GM12878 (cell line): Measurements from ENCODE around the gene XRCC2. TPM values are rescaled to one million over a fixed set of nuclear protein-coding genes. Genes with fewer than 3 reads are reported as not detected.

ENCODE experiments used
- ATAC-seq: fragments of 200-7000 bp; cut with Tn5 transposase; 3 replicates; pipeline ENCODE4 v1.9.1; 2020; ENCODE audit warnings: mild to moderate bottlenecking, moderate library complexity
- BruUV-seq: library from RNA; stranded (reverse); fragments of 400-500 nt; replicated peaks from 2 replicates; lab custom pipeline; 2021; lab: Mats Ljungman, UMichigan
- CTCF ChIA-PET: fragments of 300-600 bp; sonication (Branson Sonifier 250); formaldehyde crosslinking; extraction: SDS; loops from one replicate; lab custom pipeline; 2021; ENCODE audit warnings: inconsistent platforms; lab: Yijun Ruan, JAX
- POLR2A ChIA-PET: fragments of 350-600 bp; formaldehyde crosslinking; extraction: SDS; loops from one replicate; lab custom pipeline; 2021; ENCODE audit warnings: inconsistent platforms; lab: Charles Lee
- RAD21 ChIA-PET: fragments of 300-600 bp; sonication (Branson Sonifier 250); formaldehyde crosslinking; loops from one replicate; lab custom pipeline; 2023; ENCODE audit warnings: antibody characterized with exemption; ENCODE audit not compliant: unreplicated experiment; lab: Charles Lee
- SMC1A ChIA-PET: fragments of 300-600 bp; sonication (Branson Sonifier 250); formaldehyde crosslinking; loops from one replicate; lab custom pipeline; 2023; ENCODE audit not compliant: unreplicated experiment, uncharacterized antibody; lab: Charles Lee
- DNase-seq: peaks from one replicate; pipeline ENCODE4 v3.0.0-alpha.2; 2011; ENCODE audit warnings: low read depth, low spot score
- FAIRE-seq: peaks from 3 replicates; lab custom pipeline; 2011; peaks lifted over from hg19 to GRCh38; lab: Jason Lieb, UNC
- H2AFZ ChIP-seq: 2 replicates; pipeline ENCODE4 v1.6.0; 2011; ENCODE audit warnings: low read depth, low read length, control low read depth; ENCODE audit not compliant: control insufficient read depth
- H3K27ac ChIP-seq: 2 replicates; pipeline ENCODE4 v1.5.1; 2011; ENCODE audit warnings: control low read depth; ENCODE audit not compliant: control insufficient read depth, insufficient read depth
- H3K27me3 ChIP-seq, 2 experiments: replicated peaks in 1 of 2; 2 replicates each; pipeline versions ENCODE4 v1.6.0 to v1.6.1; 2011; ENCODE audit warnings: low read length in 1 of 2; ENCODE audit not compliant: control insufficient read depth in 2 of 2, insufficient read depth in 2 of 2
- H3K36me3 ChIP-seq, 2 experiments: 2 replicates each; pipeline ENCODE4 v1.5.1; 2011; ENCODE audit warnings: low read length in 1 of 2; ENCODE audit not compliant: control insufficient read depth in 2 of 2, insufficient read depth in 2 of 2
- H3K4me1 ChIP-seq: 2 replicates; pipeline ENCODE4 v1.6.1; 2011; ENCODE audit warnings: mild to moderate bottlenecking, low read length, moderate library complexity, mixed read lengths; ENCODE audit not compliant: control insufficient read depth, insufficient read depth
- H3K4me2 ChIP-seq: 2 replicates; pipeline ENCODE4 v1.6.0; 2011; ENCODE audit warnings: control low read depth; ENCODE audit not compliant: control insufficient read depth, insufficient read depth
- H3K4me3 ChIP-seq: fragments of 200-600 bp; sonication (generic); 2 replicates; pipeline ENCODE4 v1.5.1; 2016
- H3K79me2 ChIP-seq: 2 replicates; pipeline ENCODE4 v1.6.0; 2011; ENCODE audit warnings: low read length; ENCODE audit not compliant: control insufficient read depth, insufficient read depth
- H3K9ac ChIP-seq: 2 replicates; pipeline ENCODE4 v1.8.0; 2011; ENCODE audit warnings: low read length, control low read depth, mixed read lengths; ENCODE audit not compliant: control insufficient read depth, insufficient read depth
- H3K9me3 ChIP-seq: replicated peaks from 3 replicates; pipeline ENCODE4 v1.5.1; 2011; ENCODE audit warnings: mild to moderate bottlenecking, low read length; ENCODE audit not compliant: control insufficient read depth, insufficient read depth
- H4K20me1 ChIP-seq: 2 replicates; pipeline ENCODE4 v1.6.0; 2011; ENCODE audit not compliant: control insufficient read depth, insufficient read depth
- CEBPB ChIP-seq, 2 experiments: fragments of 150-350 bp in 1 of 2; IDR thresholded peaks; 2 replicates each; pipeline ENCODE4 v1.6.1; 2012 to 2014; ENCODE audit warnings: low read depth in 2 of 2, low read length in 2 of 2, borderline replicate concordance in 1 of 2, inconsistent platforms in 1 of 2
- CREB1 ChIP-seq: IDR thresholded peaks from 2 replicates; pipeline ENCODE4 v1.6.1; 2012; ENCODE audit warnings: low read depth, mild to moderate bottlenecking, inconsistent platforms
- EED ChIP-seq: sonication (generic); IDR thresholded peaks from 2 replicates; pipeline ENCODE4 v1.6.1; 2016; ENCODE audit warnings: antibody characterized with exemption, low read depth
- ETV6 ChIP-seq, 2 experiments: fragments of 450-650 bp in 1 of 2; IDR thresholded peaks in 1 of 2; conservative IDR thresholded peaks in 1 of 2; 2 replicates each; pipeline ENCODE4 v1.6.1; 2014; ENCODE audit warnings: antibody characterized with exemption in 1 of 2, borderline replicate concordance in 1 of 2, low read depth in 1 of 2, mild to moderate bottlenecking in 1 of 2, moderate library complexity in 1 of 2
- EZH2 ChIP-seq: IDR thresholded peaks from 2 replicates; pipeline ENCODE4 v1.6.1; 2012; ENCODE audit warnings: low read depth, mild to moderate bottlenecking, control low read depth, inconsistent platforms, low read length, borderline replicate concordance; ENCODE audit not compliant: control insufficient read depth
- HDAC2 ChIP-seq: fragments of 200-600 bp; sonication (generic); IDR thresholded peaks from 2 replicates; pipeline ENCODE4 v1.6.1; 2017
- IRF4 ChIP-seq: IDR thresholded peaks from 2 replicates; pipeline ENCODE4 v1.6.1; 2011; ENCODE audit warnings: low read depth, low read length
- NBN ChIP-seq: fragments of 450-650 bp; IDR thresholded peaks from 2 replicates; pipeline ENCODE4 v1.6.1; 2016
- NR2C1 ChIP-seq: fragments of 450-650 bp; IDR thresholded peaks from 2 replicates; pipeline ENCODE4 v1.6.1; 2017; ENCODE audit warnings: antibody characterized with exemption, mild to moderate bottlenecking, moderate library complexity
- SP1 ChIP-seq: IDR thresholded peaks from one replicate; pipeline ENCODE4 v1.6.1; 2011; ENCODE audit warnings: low read depth, low read length
- YBX1 ChIP-seq: fragments of 450-650 bp; IDR thresholded peaks from 2 replicates; pipeline ENCODE4 v1.6.1; 2016; ENCODE audit warnings: antibody characterized with exemption
- WGBS: methylation state at CpG from one replicate; pipeline ENCODE4 v1.1.6; 2016; ENCODE audit warnings: low lambda C conversion rate; ENCODE audit not compliant: insufficient replicate concordance, insufficient coverage; ENCODE audit errors: missing lambda C conversion rate; 5-methylcytosine and 5-hydroxymethylcytosine counted together
- in situ Hi-C: fragments of 300-500 bp; cut with MboI; formaldehyde crosslinking; loops from 9 replicates; pipeline ENCODE4 v1.14.3; 2018; ENCODE audit warnings: mixed read lengths
- intact Hi-C: fragments of 100-400 bp; cut with micrococcal nuclease; formaldehyde crosslinking; loops from one replicate; pipeline ENCODE4 v1.14.2; 2022; ENCODE audit not compliant: unreplicated experiment
- polyA plus RNA-seq, 11 experiments: library from polyadenylated mRNA; depleted of rRNA in 4 of 11; unstranded in 6 of 11; stranded (reverse) in 5 of 11; fragments of >200 nt; fragmentation: Nextera tagmentation in 4 of 11; fragmentation: Illumina TruSeq in 1 of 11; extraction: Ambion mirVana in 4 of 11; extraction: Trizol in 1 of 11; gene quantifications; 1 replicate in 1 of 11; 2 replicates in 10 of 11; pipeline versions ENCODE4 v1.2.1 to v1.2.3, GENCODE V29; 2011 to 2016; ENCODE audit warnings: inconsistent platforms in 2 of 11, missing spikeins in 2 of 11, low read depth in 1 of 11
- total RNA-seq, 4 experiments: library from RNA; depleted of rRNA in 3 of 4; stranded (reverse); fragments of >200 nt in 3 of 4; fragmentation: Illumina TruSeq in 1 of 4; extraction: Trizol in 1 of 4; gene quantifications; 2 replicates each; pipeline versions ENCODE4 v1.2.1 to v1.2.3, GENCODE V29; 2013 to 2021
- TF ChIP-seq, protein P1 (sequence below), 3 experiments: IDR thresholded peaks in 2 of 3; conservative IDR thresholded peaks in 1 of 3; 2 replicates each; pipeline ENCODE4 v1.5.1; 2011; ENCODE audit warnings: low read depth in 3 of 3, low read length in 3 of 3, mild to moderate bottlenecking in 3 of 3, control low read depth in 2 of 3, moderate library complexity in 2 of 3, inconsistent platforms in 1 of 3, mixed read lengths in 1 of 3; ENCODE audit not compliant: control insufficient read depth in 2 of 3, insufficient read depth in 1 of 3; ENCODE audit errors: extremely low read depth in 1 of 3
- TF ChIP-seq, protein P2 (sequence below): fragments of 450-650 bp; IDR thresholded peaks from 2 replicates; pipeline ENCODE4 v1.6.1; 2018; ENCODE audit warnings: borderline replicate concordance, mild to moderate bottlenecking; ENCODE audit not compliant: partially characterized antibody
- TF ChIP-seq, protein P3 (sequence below): fragments of 450-650 bp; IDR thresholded peaks from 2 replicates; pipeline ENCODE4 v1.6.1; 2016; ENCODE audit warnings: mild to moderate bottlenecking
- TF ChIP-seq, protein P4 (sequence below): fragments of 450-650 bp; IDR thresholded peaks from 2 replicates; pipeline ENCODE4 v1.6.1; 2017; ENCODE audit warnings: borderline replicate concordance
- TF ChIP-seq, protein P5 (sequence below): fragments of 450-650 bp; IDR thresholded peaks from 2 replicates; pipeline ENCODE4 v1.6.1; 2016; ENCODE audit warnings: mild to moderate bottlenecking

The XRCC2 gene
- total and polyA plus RNA-seq, 10 of the 15 experiments (the other 5 are each of a cell fraction or from before 2014, with no cell fraction given): 4.8 to 21.4 (median 13.9) TPM

DNA sequence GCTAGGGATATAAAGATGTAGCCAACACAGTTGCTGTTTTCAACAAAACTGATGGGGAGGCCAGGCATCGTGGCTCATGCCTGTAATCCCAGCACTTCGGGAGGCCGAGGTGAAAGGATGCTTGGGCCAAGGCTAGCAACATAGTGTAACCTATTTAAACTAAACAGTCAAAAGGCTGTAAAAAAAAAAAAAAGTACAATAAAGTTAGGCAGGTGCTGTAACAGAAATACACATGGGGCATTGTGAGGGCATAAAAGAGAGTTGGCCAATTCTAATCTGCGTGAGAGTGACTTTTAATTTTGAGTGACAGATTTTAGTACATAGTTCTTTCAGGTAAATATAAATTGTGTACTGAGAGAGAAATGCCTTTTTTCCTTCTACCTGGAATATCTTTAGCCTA is 6.2 kb downstream of the XRCC2 start:
- H3K9me3 ChIP-seq: no peaks in the 10 kb centered on the region; the same call in 1 of the 3 replicates
- no peaks in the 10 kb centered on the region for H3K36me3 ChIP-seq
- peaks cover 9% of the 10 kb centered on the region; the same call in 1 of the 2 replicates for H3K4me1 ChIP-seq
- intact Hi-C loops: loop anchor here (10.0 kb wide), 1 partner anchor 235 kb away; the partner anchor contains the start of gene KMT2C
- DNase-seq (no peak), ATAC-seq (no peak), FAIRE-seq (no peak)
- ChIA-PET CTCF (no interaction called here), POLR2A (no interaction called here), RAD21 (no interaction called here), SMC1A (no interaction called here)
- H3K27me3 ChIP-seq: no peaks in the 10 kb centered on the region
- H2AFZ ChIP-seq: no peak overlapping the region
- BruUV-seq: no TSS peak
- no peak overlapping the region for H3K27ac ChIP-seq
- no peak overlapping the region for H3K4me3 ChIP-seq
- in situ Hi-C loops: no loop called here
- H3K9ac ChIP-seq: no peak overlapping the region
- H3K4me2 ChIP-seq: no peak overlapping the region
- H3K79me2 ChIP-seq: peaks cover 41% of the 10 kb centered on the region
- H4K20me1 ChIP-seq: no peaks in the 10 kb centered on the region
- WGBS: 96% methylated on average over 4 of the region's 4 CpGs
- TF ChIP-seq HDAC2: no peak
- TF ChIP-seq, protein P1, sequence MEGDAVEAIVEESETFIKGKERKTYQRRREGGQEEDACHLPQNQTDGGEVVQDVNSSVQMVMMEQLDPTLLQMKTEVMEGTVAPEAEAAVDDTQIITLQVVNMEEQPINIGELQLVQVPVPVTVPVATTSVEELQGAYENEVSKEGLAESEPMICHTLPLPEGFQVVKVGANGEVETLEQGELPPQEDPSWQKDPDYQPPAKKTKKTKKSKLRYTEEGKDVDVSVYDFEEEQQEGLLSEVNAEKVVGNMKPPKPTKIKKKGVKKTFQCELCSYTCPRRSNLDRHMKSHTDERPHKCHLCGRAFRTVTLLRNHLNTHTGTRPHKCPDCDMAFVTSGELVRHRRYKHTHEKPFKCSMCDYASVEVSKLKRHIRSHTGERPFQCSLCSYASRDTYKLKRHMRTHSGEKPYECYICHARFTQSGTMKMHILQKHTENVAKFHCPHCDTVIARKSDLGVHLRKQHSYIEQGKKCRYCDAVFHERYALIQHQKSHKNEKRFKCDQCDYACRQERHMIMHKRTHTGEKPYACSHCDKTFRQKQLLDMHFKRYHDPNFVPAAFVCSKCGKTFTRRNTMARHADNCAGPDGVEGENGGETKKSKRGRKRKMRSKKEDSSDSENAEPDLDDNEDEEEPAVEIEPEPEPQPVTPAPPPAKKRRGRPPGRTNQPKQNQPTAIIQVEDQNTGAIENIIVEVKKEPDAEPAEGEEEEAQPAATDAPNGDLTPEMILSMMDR (IDR thresholded peaks at IDR 0.05 in 2 of 3, conservative IDR thresholded peaks at IDR 0.05 in 1 of 3; ENCODE audit: control insufficient read depth in 2 of 3, extremely low read depth in 1 of 3, insufficient read depth in 1 of 3, low read depth in 3 of 3, low read length in 3 of 3): no peak
- no peak for TF ChIP-seq EED
- TF ChIP-seq, protein P2, sequence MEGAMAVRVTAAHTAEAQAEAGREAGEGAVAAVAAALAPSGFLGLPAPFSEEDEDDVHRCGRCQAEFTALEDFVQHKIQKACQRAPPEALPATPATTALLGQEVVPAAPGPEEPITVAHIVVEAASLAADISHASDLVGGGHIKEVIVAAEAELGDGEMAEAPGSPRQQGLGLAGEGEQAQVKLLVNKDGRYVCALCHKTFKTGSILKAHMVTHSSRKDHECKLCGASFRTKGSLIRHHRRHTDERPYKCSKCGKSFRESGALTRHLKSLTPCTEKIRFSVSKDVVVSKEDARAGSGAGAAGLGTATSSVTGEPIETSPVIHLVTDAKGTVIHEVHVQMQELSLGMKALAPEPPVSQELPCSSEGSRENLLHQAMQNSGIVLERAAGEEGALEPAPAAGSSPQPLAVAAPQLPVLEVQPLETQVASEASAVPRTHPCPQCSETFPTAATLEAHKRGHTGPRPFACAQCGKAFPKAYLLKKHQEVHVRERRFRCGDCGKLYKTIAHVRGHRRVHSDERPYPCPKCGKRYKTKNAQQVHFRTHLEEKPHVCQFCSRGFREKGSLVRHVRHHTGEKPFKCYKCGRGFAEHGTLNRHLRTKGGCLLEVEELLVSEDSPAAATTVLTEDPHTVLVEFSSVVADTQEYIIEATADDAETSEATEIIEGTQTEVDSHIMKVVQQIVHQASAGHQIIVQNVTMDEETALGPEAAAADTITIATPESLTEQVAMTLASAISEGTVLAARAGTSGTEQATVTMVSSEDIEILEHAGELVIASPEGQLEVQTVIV: no peak
- TF ChIP-seq SP1: no peak
- TF ChIP-seq EZH2: no peak
- no peak for TF ChIP-seq CEBPB (IDR thresholded peaks at IDR 0.05; ENCODE audit: borderline replicate concordance in 1 of 2, low read depth in 2 of 2, low read length in 2 of 2)
- TF ChIP-seq, protein P3, sequence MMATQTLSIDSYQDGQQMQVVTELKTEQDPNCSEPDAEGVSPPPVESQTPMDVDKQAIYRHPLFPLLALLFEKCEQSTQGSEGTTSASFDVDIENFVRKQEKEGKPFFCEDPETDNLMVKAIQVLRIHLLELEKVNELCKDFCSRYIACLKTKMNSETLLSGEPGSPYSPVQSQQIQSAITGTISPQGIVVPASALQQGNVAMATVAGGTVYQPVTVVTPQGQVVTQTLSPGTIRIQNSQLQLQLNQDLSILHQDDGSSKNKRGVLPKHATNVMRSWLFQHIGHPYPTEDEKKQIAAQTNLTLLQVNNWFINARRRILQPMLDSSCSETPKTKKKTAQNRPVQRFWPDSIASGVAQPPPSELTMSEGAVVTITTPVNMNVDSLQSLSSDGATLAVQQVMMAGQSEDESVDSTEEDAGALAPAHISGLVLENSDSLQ: no peak
- no peak for TF ChIP-seq IRF4
- TF ChIP-seq YBX1: no peak
- TF ChIP-seq NBN: no peak
- TF ChIP-seq, protein P4, sequence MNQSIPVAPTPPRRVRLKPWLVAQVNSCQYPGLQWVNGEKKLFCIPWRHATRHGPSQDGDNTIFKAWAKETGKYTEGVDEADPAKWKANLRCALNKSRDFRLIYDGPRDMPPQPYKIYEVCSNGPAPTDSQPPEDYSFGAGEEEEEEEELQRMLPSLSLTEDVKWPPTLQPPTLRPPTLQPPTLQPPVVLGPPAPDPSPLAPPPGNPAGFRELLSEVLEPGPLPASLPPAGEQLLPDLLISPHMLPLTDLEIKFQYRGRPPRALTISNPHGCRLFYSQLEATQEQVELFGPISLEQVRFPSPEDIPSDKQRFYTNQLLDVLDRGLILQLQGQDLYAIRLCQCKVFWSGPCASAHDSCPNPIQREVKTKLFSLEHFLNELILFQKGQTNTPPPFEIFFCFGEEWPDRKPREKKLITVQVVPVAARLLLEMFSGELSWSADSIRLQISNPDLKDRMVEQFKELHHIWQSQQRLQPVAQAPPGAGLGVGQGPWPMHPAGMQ: no peak
- no peak for TF ChIP-seq ETV6 (conservative IDR thresholded peaks at IDR 0.05 in 1 of 2, IDR thresholded peaks at IDR 0.05 in 1 of 2; ENCODE audit: borderline replicate concordance in 1 of 2, low read depth in 1 of 2)
- no peak for TF ChIP-seq CREB1
- TF ChIP-seq, protein P5, sequence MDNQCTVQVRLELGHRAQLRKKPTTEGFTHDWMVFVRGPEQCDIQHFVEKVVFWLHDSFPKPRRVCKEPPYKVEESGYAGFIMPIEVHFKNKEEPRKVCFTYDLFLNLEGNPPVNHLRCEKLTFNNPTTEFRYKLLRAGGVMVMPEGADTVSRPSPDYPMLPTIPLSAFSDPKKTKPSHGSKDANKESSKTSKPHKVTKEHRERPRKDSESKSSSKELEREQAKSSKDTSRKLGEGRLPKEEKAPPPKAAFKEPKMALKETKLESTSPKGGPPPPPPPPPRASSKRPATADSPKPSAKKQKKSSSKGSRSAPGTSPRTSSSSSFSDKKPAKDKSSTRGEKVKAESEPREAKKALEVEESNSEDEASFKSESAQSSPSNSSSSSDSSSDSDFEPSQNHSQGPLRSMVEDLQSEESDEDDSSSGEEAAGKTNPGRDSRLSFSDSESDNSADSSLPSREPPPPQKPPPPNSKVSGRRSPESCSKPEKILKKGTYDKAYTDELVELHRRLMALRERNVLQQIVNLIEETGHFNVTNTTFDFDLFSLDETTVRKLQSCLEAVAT: no peak
- TF ChIP-seq NR2C1: no peak
